SK-N-SH treated with all-trans-retinoic acid at 6 μM for 48 hours (cell line): Measurements from ENCODE around the gene NHEJ1.

Source experiments
- ATAC-seq: fragments of 200-7000 bp; cut with Tn5 transposase; 3 replicates; pipeline ENCODE4 v1.9.1; 2020; ENCODE audit warnings: mild to moderate bottlenecking, moderate library complexity
- ARNTL ChIP-seq: fragments of 450-650 bp; formaldehyde crosslinking; IDR thresholded peaks from 2 replicates; pipeline ENCODE4 v1.5.0; 2020; ENCODE audit warnings: low read depth, mild to moderate bottlenecking, moderate library complexity, borderline replicate concordance
- BACH2 ChIP-seq: fragments of 250-450 bp; sonication (Bioruptor Pico); IDR thresholded peaks from 2 replicates; pipeline ENCODE4 v1.9.0; 2021; ENCODE audit warnings: mild to moderate bottlenecking, borderline replicate concordance
- CREB5 ChIP-seq: fragments of 250-450 bp; sonication (Bioruptor Pico); IDR thresholded peaks from 2 replicates; pipeline ENCODE4 v1.5.1; 2020; ENCODE audit warnings: low read depth, mild to moderate bottlenecking, moderate library complexity
- CSDC2 ChIP-seq: fragments of 250-450 bp; sonication (Bioruptor Pico); IDR thresholded peaks from 2 replicates; pipeline ENCODE4 v1.5.0; 2020; ENCODE audit warnings: mild to moderate bottlenecking, moderate library complexity
- ESRRG ChIP-seq: fragments of 250-450 bp; sonication (Bioruptor Pico); IDR thresholded peaks from 2 replicates; pipeline ENCODE4 v1.6.1; 2021; ENCODE audit warnings: mild to moderate bottlenecking
- GLIS3 ChIP-seq: fragments of 250-450 bp; sonication (Bioruptor Pico); IDR thresholded peaks from 2 replicates; pipeline ENCODE4 v1.5.0; 2020; ENCODE audit warnings: mild to moderate bottlenecking, moderate library complexity
- ISL1 ChIP-seq: fragments of 250-450 bp; sonication (Bioruptor Pico); IDR thresholded peaks from 2 replicates; pipeline ENCODE4 v2.1.2; 2022; ENCODE audit warnings: mild to moderate bottlenecking, moderate library complexity
- PATZ1 ChIP-seq: fragments of 250-450 bp; sonication (Bioruptor Pico); IDR thresholded peaks from 2 replicates; pipeline ENCODE4 v1.8.0; 2020; ENCODE audit warnings: mild to moderate bottlenecking, moderate library complexity, borderline replicate concordance
- POU6F1 ChIP-seq: fragments of 250-450 bp; sonication (Bioruptor Pico); IDR thresholded peaks from 2 replicates; pipeline ENCODE4 v1.8.0; 2021; ENCODE audit warnings: low read depth, mild to moderate bottlenecking, moderate library complexity, borderline replicate concordance
- PPARA ChIP-seq: fragments of 250-450 bp; sonication (Bioruptor Pico); IDR thresholded peaks from 2 replicates; pipeline ENCODE4 v1.5.0; 2020; ENCODE audit warnings: mild to moderate bottlenecking, borderline replicate concordance
- RARB ChIP-seq: fragments of 250-450 bp; sonication (Bioruptor Pico); IDR thresholded peaks from 2 replicates; pipeline ENCODE4 v1.8.0; 2021; ENCODE audit warnings: mild to moderate bottlenecking, moderate library complexity
- SNAI2 ChIP-seq: fragments of 250-450 bp; sonication (Bioruptor Pico); IDR thresholded peaks from 2 replicates; pipeline ENCODE4 v1.5.0; 2020; ENCODE audit warnings: mild to moderate bottlenecking, moderate library complexity
- TOX ChIP-seq: fragments of 250-450 bp; sonication (Bioruptor Pico); IDR thresholded peaks from 2 replicates; pipeline ENCODE4 v1.8.0; 2021; ENCODE audit warnings: mild to moderate bottlenecking, moderate library complexity, borderline replicate concordance
- ZC3H10 ChIP-seq: fragments of 250-450 bp; sonication (Bioruptor Pico); IDR thresholded peaks from 2 replicates; pipeline ENCODE4 v1.5.1; 2021; ENCODE audit warnings: mild to moderate bottlenecking, moderate library complexity
- ZFP3 ChIP-seq: fragments of 250-450 bp; sonication (Bioruptor Pico); IDR thresholded peaks from 2 replicates; pipeline ENCODE4 v1.5.0; 2020; ENCODE audit warnings: mild to moderate bottlenecking, moderate library complexity
- ZFP30 ChIP-seq: fragments of 450-650 bp; formaldehyde crosslinking; IDR thresholded peaks from 2 replicates; pipeline ENCODE4 v1.5.0; 2022; ENCODE audit warnings: mild to moderate bottlenecking, moderate library complexity
- ZNF565 ChIP-seq: fragments of 450-650 bp; formaldehyde crosslinking; conservative IDR thresholded peaks from 2 replicates; pipeline ENCODE4 v1.5.0; 2020; ENCODE audit warnings: low read depth, mild to moderate bottlenecking, moderate library complexity
- ZNF70 ChIP-seq: fragments of 450-650 bp; formaldehyde crosslinking; IDR thresholded peaks from 2 replicates; pipeline ENCODE4 v1.5.0; 2020; ENCODE audit warnings: mild to moderate bottlenecking, moderate library complexity
- ZNF8 ChIP-seq: fragments of 450-650 bp; formaldehyde crosslinking; IDR thresholded peaks from 2 replicates; pipeline ENCODE4 v1.5.0; 2020; ENCODE audit warnings: mild to moderate bottlenecking, moderate library complexity

NHEJ1 gene

GRCh38 chr2:219034823-219035222 lies 125.8 kb downstream of the NHEJ1 start (continued):
- no peak for TF ChIP-seq PATZ1 (CRISPR knock-in tag)
- no peak for TF ChIP-seq CREB5 (CRISPR knock-in tag)
- no peak for TF ChIP-seq ZFP30
- no peak for TF ChIP-seq ISL1
- no peak for TF ChIP-seq ZNF8 (CRISPR knock-in tag)
- no peak for TF ChIP-seq CSDC2 (CRISPR knock-in tag)
- TF ChIP-seq RARB (CRISPR knock-in tag), result no peak
- no peak for TF ChIP-seq ESRRG (CRISPR knock-in tag)

GRCh38 chr2:219032051-219032745 lies 128.4 kb downstream of the NHEJ1 start:
- TF ChIP-seq RARB (CRISPR knock-in tag) (no peak), ARNTL (no peak), BACH2 (CRISPR knock-in tag) (no peak), ZNF8 (CRISPR knock-in tag) (no peak), ZNF565 (no peak), CREB5 (CRISPR knock-in tag) (no peak), SNAI2 (CRISPR knock-in tag) (no peak), ZC3H10 (CRISPR knock-in tag) (no peak), ZNF70 (CRISPR knock-in tag) (no peak), TOX (CRISPR knock-in tag) (no peak), ZFP30 (no peak), CSDC2 (CRISPR knock-in tag) (no peak), ISL1 (no peak), PATZ1 (CRISPR knock-in tag) (no peak), ESRRG (CRISPR knock-in tag) (no peak), GLIS3 (CRISPR knock-in tag) (no peak), ZFP3 (CRISPR knock-in tag) (no peak), POU6F1 (no peak)

GRCh38 chr2:219031005-219031738 lies 129.4 kb downstream of the NHEJ1 start:
- no peak for ATAC-seq
- TF ChIP-seq ZC3H10 (CRISPR knock-in tag) (no peak), CSDC2 (CRISPR knock-in tag) (no peak), ARNTL (no peak), ZNF8 (CRISPR knock-in tag) (no peak), GLIS3 (CRISPR knock-in tag) (no peak), PPARA (CRISPR knock-in tag) (no peak)

More at GRCh38 chr2:219032051-219032745, 128.4 kb downstream of the NHEJ1 start:
- no peak for ATAC-seq
